ENCODE results near the gene AVPR2.

Gene AVPR2

GRCh38 chrX:153885968-153886903 lies 18.2 kb upstream of the AVPR2 start, which contains the start of gene L1CAM:
L1CAM (minus strand) TSS chrX:153886173; CDS start chrX:153875836, 10,337 bp downstream.
- no peak for DNase-seq (ENCODE audit: low read depth, low spot score)

DNA sequence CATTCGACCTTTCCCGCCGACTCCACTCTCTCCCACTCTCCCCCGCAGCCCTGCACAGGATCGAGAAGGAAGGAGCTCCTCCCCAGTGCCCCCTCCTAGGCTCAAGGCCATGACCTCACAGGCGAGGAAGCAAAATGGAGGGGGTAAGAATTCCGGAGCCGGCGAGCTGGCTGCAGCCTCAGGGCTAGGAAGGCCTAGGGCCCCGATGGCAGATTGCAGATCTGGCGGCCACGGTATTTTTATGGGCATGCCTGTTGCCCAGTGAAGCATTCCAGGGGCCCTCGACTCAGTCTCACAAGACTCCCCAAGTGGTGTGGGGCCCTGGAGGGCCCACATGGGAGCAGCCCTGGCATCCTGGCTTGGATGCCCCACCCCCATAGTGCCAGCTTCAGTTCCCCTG lies 17.6 kb upstream of the AVPR2 start:
- DNase-seq (ENCODE audit: low read depth, low spot score): no peak

GRCh38 chrX:153887385-153887784 lies 17.1 kb upstream of the AVPR2 start:
- no peak for DNase-seq (ENCODE audit: low read depth, low spot score)

DNA sequence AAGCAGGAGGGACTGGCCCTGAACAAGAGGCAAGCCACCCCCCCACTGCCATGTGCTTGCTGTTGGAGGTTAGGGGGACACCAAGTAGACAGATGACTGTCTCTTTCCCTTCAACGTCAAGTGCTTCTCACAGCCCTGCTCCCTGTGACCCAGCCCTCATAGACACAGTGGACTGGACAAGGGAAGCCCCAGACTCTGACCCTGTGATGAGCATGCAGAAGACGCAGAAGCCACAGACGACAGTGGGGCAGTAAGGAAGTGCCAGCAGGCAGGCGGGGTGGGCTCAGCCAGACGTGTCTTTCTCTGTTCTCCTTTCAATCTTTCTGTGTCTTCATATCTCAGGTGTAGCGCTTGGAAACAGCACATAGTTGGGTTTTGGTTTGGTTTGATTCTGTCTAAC lies 16.1 kb upstream of the AVPR2 start:
- no peak for DNase-seq (ENCODE audit: low read depth, low spot score)

DNA sequence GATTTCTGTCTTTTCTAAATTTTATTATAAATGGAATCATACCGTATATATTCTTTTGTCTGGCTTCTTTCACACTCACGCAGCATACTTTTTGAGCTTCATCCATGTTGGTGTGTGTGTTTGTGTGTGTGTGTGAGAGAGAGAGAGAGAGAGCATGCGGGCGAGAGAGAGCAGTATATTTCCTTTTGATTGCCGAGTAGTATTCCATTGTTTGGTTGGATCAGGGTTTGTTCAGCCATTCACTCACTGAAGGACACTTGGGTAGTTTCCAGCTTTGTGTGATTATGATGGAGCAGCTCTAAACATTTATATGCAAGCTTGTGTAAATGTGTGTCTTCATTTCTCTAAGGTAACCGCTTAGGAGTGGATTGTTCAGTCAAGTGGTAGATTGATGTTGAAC lies 15.3 kb upstream of the AVPR2 start:
- DNase-seq (ENCODE audit: low read depth, low spot score): no peak

- DNase-seq (ENCODE audit: low read depth, low spot score): no peak
These were observed 6.6 kb upstream of the AVPR2 start for GRCh38 chrX:153897899-153898298.

GRCh38 chrX:153900831-153901752 lies 3.4 kb upstream of the AVPR2 start:
- no peak for DNase-seq (ENCODE audit: low read depth, low spot score)

GRCh38 chrX:153901753-153902140 lies 2.7 kb upstream of the AVPR2 start:
- no peak for DNase-seq (ENCODE audit: low read depth, low spot score)

DNA sequence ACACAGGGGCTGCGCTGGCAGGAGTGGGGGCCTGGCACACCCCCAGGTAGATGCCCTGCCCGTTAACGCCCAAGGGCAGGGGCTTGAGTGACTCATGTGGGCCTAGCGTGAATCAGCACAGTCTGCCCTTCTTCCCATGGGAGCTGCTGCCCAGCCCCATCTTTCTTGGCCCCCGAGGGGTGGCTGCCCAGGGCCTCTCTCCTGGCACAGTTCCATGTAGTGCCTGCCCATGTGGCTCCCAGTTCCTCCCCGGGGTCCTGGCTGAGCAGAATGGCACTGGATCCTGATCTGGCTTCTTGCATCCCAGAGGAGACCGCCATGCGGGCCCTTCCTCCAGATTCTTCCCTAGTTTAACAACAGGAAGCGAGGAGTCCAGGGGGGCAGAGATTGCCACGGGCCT lies 2.1 kb upstream of the AVPR2 start:
- no peak for DNase-seq (ENCODE audit: low read depth, low spot score)

GRCh38 chrX:153903238-153903980 lies 1.1 kb upstream of the AVPR2 start:
- DNase-seq (ENCODE audit: low read depth, low spot score): no peak

GRCh38 chrX:153905481-153906095 lies 1.1 kb downstream of the AVPR2 start:
- no peak for DNase-seq (ENCODE audit: low read depth, low spot score)

GRCh38 chrX:153906126-153906917 lies 1.8 kb downstream of the AVPR2 start:
- DNase-seq (ENCODE audit: low read depth, low spot score): no peak

DNA sequence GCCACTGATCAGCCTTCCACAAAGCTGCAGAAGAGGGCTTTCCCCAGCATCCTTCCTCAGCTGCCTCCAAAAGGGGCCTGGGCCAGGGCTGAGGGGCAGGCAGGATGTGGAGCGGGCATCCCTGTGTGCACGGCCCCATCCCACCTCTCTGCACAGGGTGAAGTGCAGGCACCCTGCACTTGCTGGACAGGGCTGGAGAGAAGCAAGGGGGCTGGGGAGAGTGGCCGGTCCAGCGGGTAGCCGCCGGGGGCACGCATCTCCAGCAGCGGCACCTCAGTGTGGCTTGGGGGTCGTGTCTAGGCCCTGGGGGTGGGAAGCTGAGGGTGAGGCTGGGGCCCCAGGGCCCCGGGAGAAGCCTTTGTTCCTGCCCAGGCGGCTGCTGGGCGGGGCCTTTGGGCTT lies 3.0 kb downstream of the AVPR2 start:
- no peak for DNase-seq (ENCODE audit: low read depth, low spot score)

GRCh38 chrX:153908219-153908860 lies 3.9 kb downstream of the AVPR2 start:
- DNase-seq (ENCODE audit: low read depth, low spot score): no peak

DNA sequence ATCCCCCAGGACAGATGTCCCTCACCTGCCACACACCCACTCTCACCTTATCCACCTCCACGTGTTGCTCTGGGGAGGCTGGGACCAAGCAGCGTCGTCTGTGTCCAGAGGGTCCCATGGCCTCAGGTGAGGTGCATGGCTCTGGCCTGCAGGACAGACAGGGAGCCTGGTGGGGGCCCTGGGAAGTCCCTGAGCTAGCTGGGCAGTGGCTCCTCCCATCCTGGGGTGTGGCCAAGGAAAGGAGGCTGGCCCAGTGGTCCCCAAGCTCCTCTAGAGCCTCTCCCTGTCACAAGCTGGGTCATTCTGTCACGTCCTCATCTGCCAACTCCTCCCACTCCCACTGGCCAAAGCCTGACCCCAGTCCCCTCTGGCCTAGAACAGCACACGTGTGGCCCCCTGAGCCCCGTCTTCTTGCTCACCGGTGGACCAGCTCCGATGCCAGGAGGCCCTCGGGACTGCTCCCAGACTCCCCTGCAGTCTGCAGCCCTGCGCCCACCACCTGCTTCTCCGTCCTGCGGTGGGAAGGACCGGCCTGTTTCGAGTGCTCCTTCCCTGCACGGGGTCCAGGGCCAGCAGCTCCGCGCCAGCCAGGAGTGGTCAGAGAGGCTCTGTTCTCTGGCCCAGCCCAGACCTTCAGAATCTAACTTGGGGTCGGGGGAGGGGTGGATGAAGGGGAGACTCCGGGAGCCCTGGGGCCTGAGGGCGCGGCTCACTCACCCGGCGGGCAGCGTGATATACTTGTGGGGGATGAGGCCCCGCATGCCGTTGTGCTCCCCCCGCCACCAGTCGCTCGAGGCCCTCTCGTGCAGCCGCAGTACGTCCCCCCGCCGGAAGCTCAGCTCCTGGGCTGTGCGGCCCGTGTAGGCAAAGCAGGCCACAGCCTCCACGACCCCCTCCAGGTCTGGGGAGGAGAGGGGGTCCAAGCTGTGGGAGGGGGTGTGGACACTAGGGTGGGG lies 4.8 kb downstream of the AVPR2 start:
- DNase-seq (ENCODE audit: low read depth, low spot score): no peak

DNA sequence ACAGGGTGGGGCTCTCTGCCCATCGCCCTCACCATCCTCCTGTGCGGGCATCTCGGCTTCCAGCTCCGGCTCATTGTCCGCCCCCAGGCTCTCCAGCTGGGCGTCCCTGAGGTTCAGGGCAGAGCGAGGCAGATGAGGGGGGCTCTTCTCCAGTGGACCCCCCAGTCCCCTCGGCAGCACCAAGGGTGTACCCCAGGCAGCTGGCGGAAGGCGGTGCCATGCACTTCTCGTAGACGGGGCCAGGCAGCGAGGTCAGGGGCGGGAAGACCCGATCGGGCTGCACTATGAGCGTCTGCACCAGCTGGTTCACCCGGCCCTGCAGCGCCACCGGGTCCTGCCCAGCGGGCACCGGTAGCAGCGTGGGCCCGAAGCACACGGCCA lies 5.5 kb downstream of the AVPR2 start:
- no peak for DNase-seq (ENCODE audit: low read depth, low spot score)

DNA sequence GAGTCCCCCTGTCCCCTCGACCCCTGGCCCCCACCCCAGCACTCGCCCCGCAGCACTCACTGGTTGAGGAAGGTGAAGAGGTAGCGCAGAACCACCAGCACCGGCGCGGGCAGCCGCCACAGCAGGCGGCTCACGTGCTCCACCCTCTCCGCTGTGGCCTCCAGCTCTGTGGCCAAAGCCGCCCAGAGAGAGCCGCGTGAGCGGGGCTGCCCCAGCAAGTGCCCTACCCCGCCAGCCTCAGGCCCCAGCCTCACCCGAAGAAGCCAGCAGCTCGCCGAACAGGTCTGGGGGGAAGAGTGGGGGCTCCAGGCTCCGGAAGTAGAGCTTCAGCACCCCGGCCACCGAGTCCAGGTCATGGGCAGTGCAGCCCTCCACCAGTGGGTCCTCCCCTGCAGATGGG lies 6.0 kb downstream of the AVPR2 start:
- no peak for DNase-seq (ENCODE audit: low read depth, low spot score)

DNA sequence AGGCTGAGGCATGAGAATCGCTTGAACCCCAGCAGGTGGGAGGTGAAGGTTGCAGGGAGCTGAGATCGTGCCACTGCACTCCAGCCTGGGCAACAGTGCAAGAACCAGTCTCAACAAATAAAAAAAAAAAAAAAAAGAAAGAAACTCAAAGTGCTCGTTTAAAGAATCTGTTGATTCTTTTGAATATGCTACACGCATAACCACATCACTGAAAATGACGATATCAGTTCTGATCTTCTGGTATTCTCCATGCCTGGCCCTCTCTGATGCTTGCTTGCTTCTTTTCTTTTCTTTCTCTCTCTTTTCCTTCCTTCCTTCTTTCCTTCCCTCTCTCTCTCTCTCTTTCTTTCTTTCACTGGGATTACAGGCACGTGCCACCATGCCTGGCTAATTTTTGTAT lies 7.3 kb downstream of the AVPR2 start:
- DNase-seq (ENCODE audit: low read depth, low spot score): no peak

- no peak for DNase-seq (ENCODE audit: low read depth, low spot score)
These were observed 8.7 kb downstream of the AVPR2 start for GRCh38 chrX:153913211-153913610.
